ENCODE data around the gene RBFOX2.

RBFOX2 gene

GRCh38 chr22:35860087-35860733, 168.4 kb downstream of the RBFOX2 start:
- Mint-ChIP-seq H3K27ac (peak overlapping the region; percentile 50 to 67 (median 53)), H3K4me1 (peaks cover 90% of the 10 kb centered on the region), H3K27me3 (ENCODE audit: low read depth) (no peaks in the 10 kb centered on the region), H3K36me3 (ENCODE audit: low read depth) (no peaks in the 10 kb centered on the region), H3K9me3 (no peaks in the 10 kb centered on the region), H3K4me3 (peak overlapping the region in 1 of 3 experiments; percentile 69)
- no peak for TF ChIP-seq CTCF (IDR thresholded peaks at IDR 0.05; ENCODE audit: unreplicated experiment in 3 of 3)

- no peaks in the 10 kb centered on the region for H3K36me3 Mint-ChIP-seq (ENCODE audit: low read depth)
- H3K27ac Mint-ChIP-seq = no peak overlapping the region
- no peak for TF ChIP-seq CTCF (IDR thresholded peaks at IDR 0.05; ENCODE audit: unreplicated experiment in 3 of 3)
- H3K4me3 Mint-ChIP-seq = no peak overlapping the region
- peaks cover 62% of the 10 kb centered on the region for H3K4me1 Mint-ChIP-seq
- peaks cover 3% of the 10 kb centered on the region for H3K27me3 Mint-ChIP-seq (ENCODE audit: low read depth)
- H3K9me3 Mint-ChIP-seq = no peaks in the 10 kb centered on the region
Observed at GRCh38 chr22:35854334-35854733, 174.3 kb downstream of the RBFOX2 start.

- H3K36me3 Mint-ChIP-seq (ENCODE audit: low read depth) = no peaks in the 10 kb centered on the region
Observed at GRCh38 chr22:35852076-35852475, 176.5 kb downstream of the RBFOX2 start.

GRCh38 chr22:35850831-35851230, 177.8 kb downstream of the RBFOX2 start:
- Mint-ChIP-seq H3K4me3 (no peak overlapping the region), H3K9me3 (no peaks in the 10 kb centered on the region), H3K4me1 (peaks cover 43% of the 10 kb centered on the region)

More at GRCh38 chr22:35852076-35852475, 176.5 kb downstream of the RBFOX2 start:
- Mint-ChIP-seq H3K4me1 (peaks cover 50% of the 10 kb centered on the region), H3K4me3 (no peak overlapping the region), H3K27me3 (ENCODE audit: low read depth) (peaks cover 3% of the 10 kb centered on the region), H3K9me3 (no peaks in the 10 kb centered on the region), H3K27ac (no peak overlapping the region)
- no peak for TF ChIP-seq CTCF (IDR thresholded peaks at IDR 0.05; ENCODE audit: unreplicated experiment in 3 of 3)

GRCh38 chr22:35846804-35847203, 181.8 kb downstream of the RBFOX2 start:
- Mint-ChIP-seq H3K36me3 (ENCODE audit: low read depth) (no peaks in the 10 kb centered on the region), H3K9me3 (no peaks in the 10 kb centered on the region), H3K4me3 (peak overlapping the region; percentile 43 to 93 (median 75)), H3K4me1 (peaks cover 70% of the 10 kb centered on the region), H3K27ac (peak overlapping the region; percentile 91 to 94 (median 93)), H3K27me3 (ENCODE audit: low read depth) (peaks cover 7% of the 10 kb centered on the region)
- no peak for TF ChIP-seq CTCF (IDR thresholded peaks at IDR 0.05; ENCODE audit: unreplicated experiment in 3 of 3)

More at GRCh38 chr22:35850831-35851230, 177.8 kb downstream of the RBFOX2 start:
- Mint-ChIP-seq H3K36me3 (ENCODE audit: low read depth) (no peaks in the 10 kb centered on the region), H3K27ac (peak overlapping the region; percentile 77 to 95 (median 93)), H3K27me3 (ENCODE audit: low read depth) (peaks cover 3% of the 10 kb centered on the region)
- TF ChIP-seq CTCF (IDR thresholded peaks at IDR 0.05; ENCODE audit: unreplicated experiment in 3 of 3) = no peak

GRCh38 chr22:35844886-35845285, 183.7 kb downstream of the RBFOX2 start:
- no peaks in the 10 kb centered on the region for H3K36me3 Mint-ChIP-seq (ENCODE audit: low read depth)
- H3K4me3 Mint-ChIP-seq = peak overlapping the region; percentile 22 to 76 (median 44)
- TF ChIP-seq CTCF (IDR thresholded peaks at IDR 0.05; ENCODE audit: unreplicated experiment in 3 of 3) = no peak
- H3K9me3 Mint-ChIP-seq = no peaks in the 10 kb centered on the region
- H3K4me1 Mint-ChIP-seq = peaks cover 56% of the 10 kb centered on the region
- peak overlapping the region; percentile 13 to 62 (median 20) for H3K27ac Mint-ChIP-seq
- peaks cover 4% of the 10 kb centered on the region for H3K27me3 Mint-ChIP-seq (ENCODE audit: low read depth)

All from nephron (organoid).